Left lung (tissue), 10 donors: ENCODE results near the gene NLGN3. TPM values are rescaled to one million over a fixed set of nuclear protein-coding genes. Genes with fewer than 3 reads are reported as not detected.

Experiments
- ATAC-seq: fragments of 200-7000 bp; cut with Tn5 transposase; one replicate; pipeline ENCODE4 v1.9.1; 2020; ENCODE audit warnings: moderate library complexity
- DNase-seq, 4 donors: peaks; one replicate each; pipeline ENCODE4 v3.0.0-alpha.2; 2013 to 2020
- H3K27ac ChIP-seq, 2 donors: fragments of 200-600 bp; sonication (generic) in 1 of 2; one replicate each; pipeline versions ENCODE4 v1.5.0 to v1.8.0; 2020 to 2021
- H3K27me3 ChIP-seq, 2 donors: fragments of 200-600 bp; sonication (generic) in 1 of 2; one replicate each; pipeline versions ENCODE4 v1.5.0 to v1.8.0; 2020 to 2021
- H3K36me3 ChIP-seq, 2 donors: fragments of 200-600 bp; sonication (generic) in 1 of 2; one replicate each; pipeline versions ENCODE4 v1.5.0 to v1.8.0; 2020 to 2021
- H3K4me1 ChIP-seq, 2 donors: fragments of 200-600 bp; one replicate each; pipeline ENCODE4 v1.8.0; 2021
- H3K4me3 ChIP-seq, 2 donors: fragments of 200-600 bp; sonication (generic) in 1 of 2; one replicate each; pipeline versions ENCODE4 v1.5.0 to v1.8.0; 2020 to 2021; ENCODE audit warnings: mild to moderate bottlenecking in 1 of 2
- H3K9me3 ChIP-seq, 2 donors: fragments of 200-600 bp; sonication (generic) in 1 of 2; one replicate each; pipeline versions ENCODE4 v1.5.0 to v1.8.0; 2020 to 2021
- intact Hi-C, 2 donors: fragments of 100-400 bp; cut with DNase I; formaldehyde crosslinking; loops; one replicate each; pipeline versions ENCODE4 v1.11.2 to v1.14.2; 2022
- polyA plus RNA-seq, 6 donors: library from polyadenylated mRNA; unstranded; fragments of 120-200 nt; gene quantifications; one replicate each; pipeline ENCODE4 v1.2.1, GENCODE V29; 2013; ENCODE audit not compliant: insufficient read length in 6 of 6
- total RNA-seq, 2 donors: library from RNA; stranded (reverse); fragmentation: NEBNext Ultra II Directional; extraction: Animal tissue kit (Norgen Biotek cat#: 25700); gene quantifications; one replicate each; pipeline ENCODE4 v1.2.1, GENCODE V29; 2021
- TF ChIP-seq, protein P1 (sequence below), 2 donors: fragments of 200-600 bp; sonication (generic) in 1 of 2; IDR thresholded peaks; one replicate each; pipeline versions ENCODE4 v1.5.0 to v1.8.0; 2021; ENCODE audit warnings: antibody characterized with exemption in 2 of 2
- donor health status: DM: no; HTN: yes; CAD: no.
- donor health status: DM: no; HTN: no; CAD: no.

NLGN3 gene
- total and polyA plus RNA-seq, 8 donors: 1.0 to 8.4 (median 6.0) TPM

DNA sequence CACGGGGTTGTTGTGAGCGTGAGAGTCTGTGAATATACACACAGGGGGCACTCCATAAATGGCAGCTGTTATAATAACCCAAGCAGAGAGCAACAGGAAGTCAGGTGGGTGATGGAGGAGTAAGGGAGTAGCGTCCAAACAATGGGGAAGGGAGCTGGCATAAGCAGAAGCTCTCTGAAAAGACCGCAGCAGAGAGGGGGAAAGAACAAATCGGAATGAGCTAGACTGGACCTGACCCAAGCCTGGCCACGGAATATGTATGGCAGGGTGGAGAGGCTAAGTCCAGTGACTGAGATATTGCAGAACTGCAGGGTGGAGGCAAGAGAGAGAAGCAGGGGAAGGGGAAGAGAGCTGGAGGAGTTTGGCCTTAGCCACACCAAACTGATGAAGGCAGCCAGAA is 71.8 kb downstream of the NLGN3 start:
- peak; percentile 16 for ATAC-seq
- intact Hi-C loops: no loop called here
- Histone ChIP-seq H3K4me1 (no peaks in the 10 kb centered on the region), H3K4me3 (no peak overlapping the region), H3K9me3 (no peaks in the 10 kb centered on the region), H3K27me3 (no peaks in the 10 kb centered on the region), H3K27ac (no peak overlapping the region), H3K36me3 (no peaks in the 10 kb centered on the region)
- no peak for DNase-seq
- TF ChIP-seq, protein P1, sequence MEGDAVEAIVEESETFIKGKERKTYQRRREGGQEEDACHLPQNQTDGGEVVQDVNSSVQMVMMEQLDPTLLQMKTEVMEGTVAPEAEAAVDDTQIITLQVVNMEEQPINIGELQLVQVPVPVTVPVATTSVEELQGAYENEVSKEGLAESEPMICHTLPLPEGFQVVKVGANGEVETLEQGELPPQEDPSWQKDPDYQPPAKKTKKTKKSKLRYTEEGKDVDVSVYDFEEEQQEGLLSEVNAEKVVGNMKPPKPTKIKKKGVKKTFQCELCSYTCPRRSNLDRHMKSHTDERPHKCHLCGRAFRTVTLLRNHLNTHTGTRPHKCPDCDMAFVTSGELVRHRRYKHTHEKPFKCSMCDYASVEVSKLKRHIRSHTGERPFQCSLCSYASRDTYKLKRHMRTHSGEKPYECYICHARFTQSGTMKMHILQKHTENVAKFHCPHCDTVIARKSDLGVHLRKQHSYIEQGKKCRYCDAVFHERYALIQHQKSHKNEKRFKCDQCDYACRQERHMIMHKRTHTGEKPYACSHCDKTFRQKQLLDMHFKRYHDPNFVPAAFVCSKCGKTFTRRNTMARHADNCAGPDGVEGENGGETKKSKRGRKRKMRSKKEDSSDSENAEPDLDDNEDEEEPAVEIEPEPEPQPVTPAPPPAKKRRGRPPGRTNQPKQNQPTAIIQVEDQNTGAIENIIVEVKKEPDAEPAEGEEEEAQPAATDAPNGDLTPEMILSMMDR (IDR thresholded peaks at IDR 0.05): no peak

DNA sequence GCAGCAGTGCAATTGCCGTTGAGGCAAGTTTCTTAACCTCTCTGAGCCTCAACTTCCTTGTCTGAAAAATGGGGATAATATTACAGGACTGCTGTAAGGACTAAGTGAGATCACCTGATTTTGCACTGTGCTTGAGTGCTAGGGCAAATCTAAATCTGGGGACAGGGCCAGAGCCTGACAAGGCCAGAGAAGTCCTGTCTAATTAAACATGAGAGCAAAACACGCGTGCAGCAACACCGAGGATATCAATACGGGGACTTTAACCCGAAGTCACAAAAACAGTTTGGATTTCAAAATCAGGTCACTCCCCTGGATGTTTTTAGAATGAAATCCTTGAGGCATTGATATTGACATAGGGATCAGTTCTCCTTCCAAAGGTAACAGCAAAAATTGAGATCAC is 72.7 kb downstream of the NLGN3 start:
- H3K36me3 ChIP-seq: no peaks in the 10 kb centered on the region
- ATAC-seq: no peak

More for the DNA sequence above, 72.7 kb downstream of the NLGN3 start:
- intact Hi-C loops: no loop called here
- Histone ChIP-seq H3K27me3 (no peaks in the 10 kb centered on the region), H3K4me1 (no peaks in the 10 kb centered on the region), H3K9me3 (no peaks in the 10 kb centered on the region), H3K27ac (no peak overlapping the region), H3K4me3 (no peak overlapping the region)
- DNase-seq: no peak
- TF ChIP-seq, protein P1 (IDR thresholded peaks at IDR 0.05): no peak

Other genes with a start within 250 kb of the NLGN3 start
- not detected for gene TEX11, start 236.1 kb upstream of the NLGN3 start, total RNA-seq
- gene TEX11, start 236.1 kb upstream of the NLGN3 start, polyA plus RNA-seq: under 1 TPM in 1 of 6 donors, not detected in 5; 0.06 TPM
- gene SLC7A3, start 213.7 kb upstream of the NLGN3 start, total RNA-seq: not detected
- 1 to 10 TPM; 2.6 to 4.6 (median 4.4) TPM for gene SLC7A3, start 213.7 kb upstream of the NLGN3 start, polyA plus RNA-seq
- gene SNX12, start 76.5 kb upstream of the NLGN3 start, total RNA-seq: 10 to 100 TPM; 54.6 to 69.2 TPM
- 10 to 100 TPM; 53.0 to 62.4 (median 55.7) TPM for gene SNX12, start 76.5 kb upstream of the NLGN3 start, polyA plus RNA-seq
- gene FOXO4, start 49.0 kb upstream of the NLGN3 start, total RNA-seq: 10 to 100 TPM; 19.0 to 19.6 TPM
- 10 to 100 TPM; 13.2 to 21.4 (median 19.1) TPM for gene FOXO4, start 49.0 kb upstream of the NLGN3 start, polyA plus RNA-seq
- gene CXorf65, start 38.1 kb upstream of the NLGN3 start, total RNA-seq: under 1 TPM in 1 of 2 donors, not detected in 1; 0.84 TPM
- under 1 TPM in 1 of 6 donors, not detected in 5; 0.52 TPM for gene CXorf65, start 38.1 kb upstream of the NLGN3 start, polyA plus RNA-seq
- gene IL2RG, start 33.3 kb upstream of the NLGN3 start, total RNA-seq: 10 to 100 TPM; 12.0 to 36.0 TPM
- 1 to 10 TPM; 2.1 to 3.9 (median 3.1) TPM for gene IL2RG, start 33.3 kb upstream of the NLGN3 start, polyA plus RNA-seq
- gene MED12, start 26.2 kb upstream of the NLGN3 start, total RNA-seq: 10 to 100 TPM; 37.0 to 42.7 TPM
- 10 to 100 TPM; 57.6 to 67.4 (median 62.0) TPM for gene MED12, start 26.2 kb upstream of the NLGN3 start, polyA plus RNA-seq
- under 1 TPM; 0.21 to 0.67 TPM for gene GJB1, start 78.4 kb downstream of the NLGN3 start, total RNA-seq
- gene GJB1, start 78.4 kb downstream of the NLGN3 start, polyA plus RNA-seq: 1 to 10 TPM; 3.2 to 6.6 (median 5.2) TPM
- gene ZMYM3, start 109.3 kb downstream of the NLGN3 start, total RNA-seq: 10 to 100 TPM; 19.5 to 26.3 TPM
- gene ZMYM3, start 109.3 kb downstream of the NLGN3 start, polyA plus RNA-seq: 10 to 100 TPM; 57.3 to 63.8 (median 60.2) TPM
- gene NONO, start 138.8 kb downstream of the NLGN3 start, total RNA-seq: 100 to 1,000 TPM; 241 to 245 TPM
- gene NONO, start 138.8 kb downstream of the NLGN3 start, polyA plus RNA-seq: 100 to 1,000 TPM; 606 to 739 (median 643) TPM
- gene ITGB1BP2, start 156.9 kb downstream of the NLGN3 start, total RNA-seq: 1 to 10 TPM in 1 of 2 donors, under 1 TPM in 1; 0.99 to 3.0 TPM
- gene ITGB1BP2, start 156.9 kb downstream of the NLGN3 start, polyA plus RNA-seq: 1 to 10 TPM; 2.2 to 2.9 (median 2.6) TPM
- 10 to 100 TPM; 26.2 to 31.6 TPM for gene TAF1, start 221.5 kb downstream of the NLGN3 start, total RNA-seq
- 10 to 100 TPM; 53.8 to 66.4 (median 59.6) TPM for gene TAF1, start 221.5 kb downstream of the NLGN3 start, polyA plus RNA-seq